ENCODE measurements around the gene ZBTB7C. TPM values are rescaled to one million over a fixed set of nuclear protein-coding genes. Genes with fewer than 3 reads are reported as not detected.

Gene ZBTB7C
- total RNA-seq, 1 donor from 2014 or later: not detected

- H3K4me3 Mint-ChIP-seq: no peak overlapping the region
- peaks cover 7% of the 10 kb centered on the region for H3K4me1 Mint-ChIP-seq
- CTCF ChIA-PET: no interaction called here
- H3K9me3 Mint-ChIP-seq: no peaks in the 10 kb centered on the region
- POLR2A ChIA-PET: no interaction called here
- intact Hi-C loops (cut with micrococcal nuclease): loop anchor here (10.0 kb wide), 1 partner anchor 229 kb away; the partner anchor contains the start of gene SMAD2
- no peak overlapping the region for H3K27ac Mint-ChIP-seq
- ATAC-seq (ENCODE audit: low read depth) (no peak), DNase-seq (no peak)
- TF ChIP-seq, protein P1, sequence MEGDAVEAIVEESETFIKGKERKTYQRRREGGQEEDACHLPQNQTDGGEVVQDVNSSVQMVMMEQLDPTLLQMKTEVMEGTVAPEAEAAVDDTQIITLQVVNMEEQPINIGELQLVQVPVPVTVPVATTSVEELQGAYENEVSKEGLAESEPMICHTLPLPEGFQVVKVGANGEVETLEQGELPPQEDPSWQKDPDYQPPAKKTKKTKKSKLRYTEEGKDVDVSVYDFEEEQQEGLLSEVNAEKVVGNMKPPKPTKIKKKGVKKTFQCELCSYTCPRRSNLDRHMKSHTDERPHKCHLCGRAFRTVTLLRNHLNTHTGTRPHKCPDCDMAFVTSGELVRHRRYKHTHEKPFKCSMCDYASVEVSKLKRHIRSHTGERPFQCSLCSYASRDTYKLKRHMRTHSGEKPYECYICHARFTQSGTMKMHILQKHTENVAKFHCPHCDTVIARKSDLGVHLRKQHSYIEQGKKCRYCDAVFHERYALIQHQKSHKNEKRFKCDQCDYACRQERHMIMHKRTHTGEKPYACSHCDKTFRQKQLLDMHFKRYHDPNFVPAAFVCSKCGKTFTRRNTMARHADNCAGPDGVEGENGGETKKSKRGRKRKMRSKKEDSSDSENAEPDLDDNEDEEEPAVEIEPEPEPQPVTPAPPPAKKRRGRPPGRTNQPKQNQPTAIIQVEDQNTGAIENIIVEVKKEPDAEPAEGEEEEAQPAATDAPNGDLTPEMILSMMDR (IDR thresholded peaks at IDR 0.05): no peak
- H3K27me3 Mint-ChIP-seq: peaks cover 58% of the 10 kb centered on the region
- no peaks in the 10 kb centered on the region for H3K36me3 Mint-ChIP-seq (ENCODE audit: low read depth)
Measured at GRCh38 chr18:48164116-48164515, 245.1 kb downstream of the ZBTB7C start.

GRCh38 chr18:48163738-48164115 is 245.5 kb downstream of the ZBTB7C start:
- TF ChIP-seq, protein P1 (IDR thresholded peaks at IDR 0.05): no peak
- Mint-ChIP-seq H3K27ac (no peak overlapping the region), H3K4me1 (peaks cover 7% of the 10 kb centered on the region), H3K4me3 (no peak overlapping the region), H3K9me3 (no peaks in the 10 kb centered on the region), H3K27me3 (peaks cover 58% of the 10 kb centered on the region), H3K36me3 (ENCODE audit: low read depth) (no peaks in the 10 kb centered on the region)
- CTCF ChIA-PET: no interaction called here
- DNase-seq (no peak), ATAC-seq (ENCODE audit: low read depth) (no peak)
- POLR2A ChIA-PET: no interaction called here
- intact Hi-C loops (cut with micrococcal nuclease): loop anchor here (10.0 kb wide), 1 partner anchor 229 kb away; the partner anchor contains the start of gene SMAD2

DNA sequence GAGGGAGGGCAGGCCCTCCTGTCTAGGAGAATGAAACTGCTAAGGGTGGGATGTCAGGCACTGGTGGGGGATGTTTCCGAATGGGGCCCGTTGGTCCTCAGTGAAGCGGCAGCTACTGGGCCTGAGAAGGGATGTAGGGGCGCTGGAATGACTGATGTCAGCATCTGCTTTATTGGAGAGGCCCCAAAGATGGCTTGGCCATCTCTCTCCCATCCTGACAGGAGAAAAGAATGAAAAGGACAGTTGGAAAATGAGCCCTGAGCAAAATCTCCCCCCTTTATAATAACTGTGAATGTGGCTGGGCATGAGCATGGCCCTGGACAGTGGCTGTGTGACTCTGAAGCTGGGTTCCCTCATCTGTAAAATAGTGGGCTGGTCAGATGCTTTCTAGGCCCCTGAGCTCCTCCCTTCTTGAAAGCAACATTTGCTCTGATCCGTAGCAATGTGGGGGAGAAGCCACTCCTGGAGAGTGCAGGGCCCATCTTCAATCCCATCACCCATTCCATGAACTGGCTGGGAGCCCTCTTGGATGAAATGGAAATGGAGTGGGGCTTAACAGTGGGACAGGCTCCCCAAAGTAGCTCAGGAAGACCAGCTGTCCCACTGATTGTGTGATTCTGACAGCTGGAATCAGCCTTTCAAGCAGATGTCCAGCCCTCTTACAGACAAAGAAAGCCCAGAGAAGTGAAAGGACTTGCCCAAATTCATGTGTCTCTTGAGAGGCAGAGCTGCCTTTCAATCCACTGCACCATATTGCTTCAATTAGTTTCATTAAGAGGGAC is 246.0 kb downstream of the ZBTB7C start:
- H3K4me3 Mint-ChIP-seq: no peak overlapping the region
- CTCF ChIA-PET: no interaction called here
- peaks cover 59% of the 10 kb centered on the region for H3K27me3 Mint-ChIP-seq
- TF ChIP-seq, protein P1 (IDR thresholded peaks at IDR 0.05): no peak
- H3K4me1 Mint-ChIP-seq: peaks cover 7% of the 10 kb centered on the region
- intact Hi-C loops (cut with micrococcal nuclease): loop anchor here (10.0 kb wide), 1 partner anchor 228 kb away; the partner anchor contains the start of gene SMAD2
- H3K27ac Mint-ChIP-seq: no peak overlapping the region
- no peaks in the 10 kb centered on the region for H3K9me3 Mint-ChIP-seq
- ATAC-seq (ENCODE audit: low read depth) (no peak), DNase-seq (no peak)
- H3K36me3 Mint-ChIP-seq (ENCODE audit: low read depth): no peaks in the 10 kb centered on the region
- POLR2A ChIA-PET: no interaction called here

GRCh38 chr18:48161911-48162698 is 247.1 kb downstream of the ZBTB7C start:
- Mint-ChIP-seq H3K36me3 (ENCODE audit: low read depth) (no peaks in the 10 kb centered on the region), H3K4me3 (peak overlapping the region; percentile 74), H3K4me1 (peaks cover 7% of the 10 kb centered on the region), H3K27me3 (peaks cover 62% of the 10 kb centered on the region), H3K27ac (no peak overlapping the region), H3K9me3 (no peaks in the 10 kb centered on the region)
- POLR2A ChIA-PET: no interaction called here
- DNase-seq (peak; percentile 21), ATAC-seq (ENCODE audit: low read depth) (peak; percentile 47)
- TF ChIP-seq, protein P1 (IDR thresholded peaks at IDR 0.05): no peak
- intact Hi-C loops (cut with micrococcal nuclease): loop anchor here (10.0 kb wide), 1 partner anchor 227 kb away; the partner anchor contains the start of gene SMAD2
- CTCF ChIA-PET: no interaction called here

Measured in activated B cell treated with CpG ODN at 0.5 μM for 24 hours (primary cell).